Hepatocyte (in vitro differentiated cells): ENCODE measurements around the gene MCAT. TPM values are rescaled to one million over a fixed set of nuclear protein-coding genes. Genes with fewer than 3 reads are reported as not detected.

Experiments used
- DNase-seq: peaks from one replicate; pipeline ENCODE4 v3.0.0-alpha.2; 2016; ENCODE audit warnings: low spot score
- H2AFZ ChIP-seq: fragments of 200-600 bp; sonication (generic); 2 replicates; pipeline ENCODE4 v1.6.0; 2016; ENCODE audit warnings: antibody characterized with exemption, mild to moderate bottlenecking
- H3K27ac ChIP-seq: fragments of 200-600 bp; sonication (generic); 2 replicates; pipeline ENCODE4 v1.5.1; 2016; ENCODE audit warnings: mild to moderate bottlenecking
- H3K27me3 ChIP-seq: fragments of 200-600 bp; sonication (generic); 2 replicates; pipeline ENCODE4 v1.6.1; 2016
- H3K36me3 ChIP-seq: fragments of 200-600 bp; sonication (generic); replicated peaks from 2 replicates; pipeline ENCODE4 v1.5.1; 2016; ENCODE audit warnings: low read depth; ENCODE audit not compliant: insufficient read depth
- H3K4me1 ChIP-seq: fragments of 200-600 bp; sonication (generic); 2 replicates; pipeline ENCODE4 v1.5.1; 2016; ENCODE audit warnings: mild to moderate bottlenecking, moderate library complexity; ENCODE audit not compliant: insufficient read depth
- H3K4me2 ChIP-seq: fragments of 200-600 bp; sonication (generic); 2 replicates; pipeline ENCODE4 v1.6.0; 2016
- H3K4me3 ChIP-seq: fragments of 200-600 bp; sonication (generic); 2 replicates; pipeline ENCODE4 v1.5.1; 2016; ENCODE audit warnings: mild to moderate bottlenecking
- H3K79me2 ChIP-seq: fragments of 200-600 bp; sonication (generic); 2 replicates; pipeline ENCODE4 v1.6.0; 2017; ENCODE audit warnings: mild to moderate bottlenecking
- H3K9me2 ChIP-seq: fragments of 200-600 bp; sonication (generic); replicated peaks from 2 replicates; pipeline ENCODE4 v1.6.0; 2017; ENCODE audit warnings: mild to moderate bottlenecking; ENCODE audit not compliant: insufficient read depth
- H3K9me3 ChIP-seq: fragments of 200-600 bp; sonication (generic); 2 replicates; pipeline ENCODE4 v1.5.1; 2016; ENCODE audit warnings: low read depth, mild to moderate bottlenecking
- H4K20me1 ChIP-seq: fragments of 200-600 bp; sonication (generic); 2 replicates; pipeline ENCODE4 v1.6.0; 2016; ENCODE audit warnings: mild to moderate bottlenecking; ENCODE audit not compliant: insufficient read depth, poor library complexity, severe bottlenecking
- EZH2 ChIP-seq: fragments of 200-600 bp; sonication (generic); IDR thresholded peaks from 2 replicates; pipeline ENCODE4 v1.6.1; 2016; ENCODE audit warnings: antibody characterized with exemption, mild to moderate bottlenecking, borderline replicate concordance
- EZH2phosphoT487 ChIP-seq: fragments of 200-600 bp; sonication (generic); IDR thresholded peaks from one replicate; pipeline ENCODE4 v1.6.1; 2018; ENCODE audit warnings: antibody characterized with exemption, mild to moderate bottlenecking, low read depth, moderate library complexity; ENCODE audit not compliant: unreplicated experiment, severe bottlenecking
- WGBS: methylation state at CpG from one replicate; pipeline ENCODE4 v1.1.6; 2016; ENCODE audit warnings: low lambda C conversion rate; ENCODE audit errors: missing lambda C conversion rate; 5-methylcytosine and 5-hydroxymethylcytosine counted together
- polyA plus RNA-seq: library from polyadenylated mRNA; unstranded; fragments of >200 nt; fragmentation: Nextera tagmentation; extraction: Ambion mirVana; gene quantifications from 2 replicates; pipeline ENCODE4 v1.2.1, GENCODE V29; 2016
- total RNA-seq: library from RNA; depleted of rRNA; stranded (reverse); fragments of >200 nt; gene quantifications from 2 replicates; pipeline ENCODE4 v1.2.3, GENCODE V29; 2014
- TF ChIP-seq, protein P1 (sequence below): fragments of 200-600 bp; sonication (generic); IDR thresholded peaks from 2 replicates; pipeline ENCODE4 v1.5.1; 2016; ENCODE audit warnings: antibody characterized with exemption, mild to moderate bottlenecking; ENCODE audit not compliant: poor library complexity

Gene MCAT
- total and polyA plus RNA-seq, 2 experiments from 2014 or later, result 16.9 to 24.9 TPM

DNA sequence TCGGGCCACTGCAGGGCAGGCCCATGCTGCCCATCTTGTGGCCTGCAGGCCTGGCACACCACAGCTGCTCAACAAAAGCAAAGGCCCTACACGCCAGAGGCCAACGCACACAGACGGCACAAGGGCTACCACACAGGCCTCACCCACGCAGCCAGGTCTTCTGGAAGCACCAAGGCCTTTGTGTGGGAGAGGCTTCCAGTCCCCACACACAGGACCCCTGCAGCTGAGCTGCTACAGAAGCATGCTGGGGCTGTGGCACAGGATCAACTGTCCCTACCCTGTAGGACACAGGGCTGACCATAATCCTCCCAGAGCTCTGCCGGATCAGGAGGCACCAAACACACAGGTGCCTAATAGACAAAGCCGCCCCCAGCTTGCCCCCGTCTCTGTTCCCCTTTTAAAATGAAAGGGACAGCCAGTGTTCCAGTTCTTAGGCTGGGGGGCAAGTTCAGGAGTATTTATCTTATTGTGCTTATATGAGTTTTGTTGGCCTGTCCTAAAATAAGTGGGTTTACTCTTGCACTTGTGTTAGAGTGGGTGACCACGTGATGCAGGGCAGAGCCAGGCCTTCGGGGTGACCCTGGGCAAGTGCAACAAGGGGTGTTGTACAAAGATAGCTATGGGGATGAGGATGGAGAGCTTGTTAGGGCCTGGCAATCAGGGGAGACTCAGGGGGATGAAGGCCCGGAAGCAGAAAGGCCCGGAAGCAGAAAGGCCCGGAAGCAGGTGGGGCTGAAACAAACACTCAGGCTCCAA, 38.3 kb upstream of the MCAT start:
- Histone ChIP-seq H3K36me3 (no peaks in the 10 kb centered on the region), H4K20me1 (no peaks in the 10 kb centered on the region), H3K27me3 (no peaks in the 10 kb centered on the region), H3K4me2 (no peak overlapping the region), H3K4me1 (peaks cover 26% of the 10 kb centered on the region), H3K27ac (no peak overlapping the region), H3K79me2 (peaks cover 22% of the 10 kb centered on the region), H3K9me3 (no peaks in the 10 kb centered on the region), H2AFZ (no peak overlapping the region), H3K9me2 (no peaks in the 10 kb centered on the region), H3K4me3 (no peak overlapping the region)
- DNase-seq, result no peak
- 97% methylated on average over 13 of the region's 13 CpGs for WGBS
- TF ChIP-seq, protein P1, sequence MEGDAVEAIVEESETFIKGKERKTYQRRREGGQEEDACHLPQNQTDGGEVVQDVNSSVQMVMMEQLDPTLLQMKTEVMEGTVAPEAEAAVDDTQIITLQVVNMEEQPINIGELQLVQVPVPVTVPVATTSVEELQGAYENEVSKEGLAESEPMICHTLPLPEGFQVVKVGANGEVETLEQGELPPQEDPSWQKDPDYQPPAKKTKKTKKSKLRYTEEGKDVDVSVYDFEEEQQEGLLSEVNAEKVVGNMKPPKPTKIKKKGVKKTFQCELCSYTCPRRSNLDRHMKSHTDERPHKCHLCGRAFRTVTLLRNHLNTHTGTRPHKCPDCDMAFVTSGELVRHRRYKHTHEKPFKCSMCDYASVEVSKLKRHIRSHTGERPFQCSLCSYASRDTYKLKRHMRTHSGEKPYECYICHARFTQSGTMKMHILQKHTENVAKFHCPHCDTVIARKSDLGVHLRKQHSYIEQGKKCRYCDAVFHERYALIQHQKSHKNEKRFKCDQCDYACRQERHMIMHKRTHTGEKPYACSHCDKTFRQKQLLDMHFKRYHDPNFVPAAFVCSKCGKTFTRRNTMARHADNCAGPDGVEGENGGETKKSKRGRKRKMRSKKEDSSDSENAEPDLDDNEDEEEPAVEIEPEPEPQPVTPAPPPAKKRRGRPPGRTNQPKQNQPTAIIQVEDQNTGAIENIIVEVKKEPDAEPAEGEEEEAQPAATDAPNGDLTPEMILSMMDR, result no peak
- TF ChIP-seq EZH2, result no peak
- TF ChIP-seq EZH2phosphoT487, result no peak

DNA sequence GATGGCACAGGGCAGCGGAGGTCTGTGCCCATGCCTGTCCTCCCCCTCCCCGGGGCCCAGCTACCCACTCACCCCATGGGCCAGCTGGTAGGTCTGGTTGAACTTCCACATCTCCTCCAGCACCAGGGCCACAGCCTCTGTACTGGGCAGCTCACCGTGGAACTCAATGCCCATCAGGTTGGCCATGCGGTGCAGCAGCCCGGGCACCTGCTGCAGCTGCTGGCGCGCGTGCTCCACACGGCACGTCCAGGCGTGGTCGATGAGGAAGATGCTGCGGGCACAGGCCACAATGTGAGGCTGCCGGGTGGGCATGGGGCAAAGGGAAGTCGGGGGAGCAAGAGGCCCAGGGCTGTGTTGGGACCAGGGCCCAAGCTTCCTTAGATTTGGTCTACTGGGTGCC, 37.5 kb upstream of the MCAT start:
- TF ChIP-seq, protein P1, result no peak
- TF ChIP-seq EZH2phosphoT487 (no peak), EZH2 (no peak)
- peaks cover 17% of the 10 kb centered on the region for H3K79me2 ChIP-seq
- no peaks in the 10 kb centered on the region for H4K20me1 ChIP-seq
- H3K9me3 ChIP-seq, result no peaks in the 10 kb centered on the region
- peaks cover 20% of the 10 kb centered on the region for H3K4me1 ChIP-seq
- no peaks in the 10 kb centered on the region for H3K27me3 ChIP-seq
- WGBS, result over 99% methylated on average over 15 of the region's 15 CpGs
- no peaks in the 10 kb centered on the region for H3K9me2 ChIP-seq
- H3K4me3 ChIP-seq, result no peak overlapping the region
- H2AFZ ChIP-seq, result no peak overlapping the region
- no peak for DNase-seq
- no peak overlapping the region for H3K4me2 ChIP-seq
- H3K27ac ChIP-seq, result no peak overlapping the region
- no peaks in the 10 kb centered on the region for H3K36me3 ChIP-seq

- no peaks in the 10 kb centered on the region for H3K36me3 ChIP-seq
- no peak for TF ChIP-seq EZH2phosphoT487
- TF ChIP-seq, protein P1, result no peak
- TF ChIP-seq EZH2, result no peak
- H3K9me3 ChIP-seq, result no peaks in the 10 kb centered on the region
Measured at GRCh38 chr22:43179911-43180195, 36.7 kb upstream of the MCAT start.

More at GRCh38 chr22:43179911-43180195, 36.7 kb upstream of the MCAT start:
- Histone ChIP-seq H3K27ac (no peak overlapping the region), H3K4me2 (no peak overlapping the region), H3K79me2 (peaks cover 11% of the 10 kb centered on the region), H2AFZ (no peak overlapping the region), H4K20me1 (no peaks in the 10 kb centered on the region), H3K9me2 (no peaks in the 10 kb centered on the region), H3K27me3 (no peaks in the 10 kb centered on the region), H3K4me3 (no peak overlapping the region), H3K4me1 (peaks cover 14% of the 10 kb centered on the region)
- 97% methylated on average over 15 of the region's 15 CpGs for WGBS
- no peak for DNase-seq
